Hepatocyte (in vitro differentiated cells): ENCODE data around the gene SLC6A3. TPM values are rescaled to one million over a fixed set of nuclear protein-coding genes. Genes with fewer than 3 reads are reported as not detected.

Experiments used
- DNase-seq: peaks from one replicate; pipeline ENCODE4 v3.0.0-alpha.2; 2016; ENCODE audit warnings: low spot score
- H2AFZ ChIP-seq: fragments of 200-600 bp; sonication (generic); 2 replicates; pipeline ENCODE4 v1.6.0; 2016; ENCODE audit warnings: antibody characterized with exemption, mild to moderate bottlenecking
- H3K27ac ChIP-seq: fragments of 200-600 bp; sonication (generic); 2 replicates; pipeline ENCODE4 v1.5.1; 2016; ENCODE audit warnings: mild to moderate bottlenecking
- H3K27me3 ChIP-seq: fragments of 200-600 bp; sonication (generic); 2 replicates; pipeline ENCODE4 v1.6.1; 2016
- H3K36me3 ChIP-seq: fragments of 200-600 bp; sonication (generic); replicated peaks from 2 replicates; pipeline ENCODE4 v1.5.1; 2016; ENCODE audit warnings: low read depth; ENCODE audit not compliant: insufficient read depth
- H3K4me1 ChIP-seq: fragments of 200-600 bp; sonication (generic); 2 replicates; pipeline ENCODE4 v1.5.1; 2016; ENCODE audit warnings: mild to moderate bottlenecking, moderate library complexity; ENCODE audit not compliant: insufficient read depth
- H3K4me2 ChIP-seq: fragments of 200-600 bp; sonication (generic); 2 replicates; pipeline ENCODE4 v1.6.0; 2016
- H3K4me3 ChIP-seq: fragments of 200-600 bp; sonication (generic); 2 replicates; pipeline ENCODE4 v1.5.1; 2016; ENCODE audit warnings: mild to moderate bottlenecking
- H3K79me2 ChIP-seq: fragments of 200-600 bp; sonication (generic); 2 replicates; pipeline ENCODE4 v1.6.0; 2017; ENCODE audit warnings: mild to moderate bottlenecking
- H3K9me2 ChIP-seq: fragments of 200-600 bp; sonication (generic); replicated peaks from 2 replicates; pipeline ENCODE4 v1.6.0; 2017; ENCODE audit warnings: mild to moderate bottlenecking; ENCODE audit not compliant: insufficient read depth
- H3K9me3 ChIP-seq: fragments of 200-600 bp; sonication (generic); 2 replicates; pipeline ENCODE4 v1.5.1; 2016; ENCODE audit warnings: low read depth, mild to moderate bottlenecking
- H4K20me1 ChIP-seq: fragments of 200-600 bp; sonication (generic); 2 replicates; pipeline ENCODE4 v1.6.0; 2016; ENCODE audit warnings: mild to moderate bottlenecking; ENCODE audit not compliant: insufficient read depth, poor library complexity, severe bottlenecking
- CTCF ChIP-seq: fragments of 200-600 bp; sonication (generic); IDR thresholded peaks from 2 replicates; pipeline ENCODE4 v1.5.1; 2016; ENCODE audit warnings: antibody characterized with exemption, mild to moderate bottlenecking; ENCODE audit not compliant: poor library complexity
- EZH2 ChIP-seq: fragments of 200-600 bp; sonication (generic); IDR thresholded peaks from 2 replicates; pipeline ENCODE4 v1.6.1; 2016; ENCODE audit warnings: antibody characterized with exemption, mild to moderate bottlenecking, borderline replicate concordance
- EZH2phosphoT487 ChIP-seq: fragments of 200-600 bp; sonication (generic); IDR thresholded peaks from one replicate; pipeline ENCODE4 v1.6.1; 2018; ENCODE audit warnings: antibody characterized with exemption, mild to moderate bottlenecking, low read depth, moderate library complexity; ENCODE audit not compliant: unreplicated experiment, severe bottlenecking
- WGBS: methylation state at CpG from one replicate; pipeline ENCODE4 v1.1.6; 2016; ENCODE audit warnings: low lambda C conversion rate; ENCODE audit errors: missing lambda C conversion rate; 5-methylcytosine and 5-hydroxymethylcytosine counted together
- polyA plus RNA-seq: library from polyadenylated mRNA; unstranded; fragments of >200 nt; fragmentation: Nextera tagmentation; extraction: Ambion mirVana; gene quantifications from 2 replicates; pipeline ENCODE4 v1.2.1, GENCODE V29; 2016
- total RNA-seq: library from RNA; depleted of rRNA; stranded (reverse); fragments of >200 nt; gene quantifications from 2 replicates; pipeline ENCODE4 v1.2.3, GENCODE V29; 2014

SLC6A3 gene
- total and polyA plus RNA-seq, 2 experiments from 2014 or later, result not detected

GRCh38 chr5:1466631-1467265 lies 21.5 kb upstream of the SLC6A3 start:
- no peaks in the 10 kb centered on the region for H4K20me1 ChIP-seq
- WGBS, result 98% methylated on average over 37 of the region's 37 CpGs
- H3K4me3 ChIP-seq, result no peak overlapping the region
- H3K9me3 ChIP-seq, result no peaks in the 10 kb centered on the region
- H3K9me2 ChIP-seq, result no peaks in the 10 kb centered on the region
- no peaks in the 10 kb centered on the region for H3K27me3 ChIP-seq
- TF ChIP-seq EZH2phosphoT487, result no peak
- H3K4me1 ChIP-seq, result no peaks in the 10 kb centered on the region
- no peak overlapping the region for H3K27ac ChIP-seq
- no peaks in the 10 kb centered on the region for H3K79me2 ChIP-seq
- DNase-seq, result no peak
- no peak overlapping the region for H2AFZ ChIP-seq
- no peaks in the 10 kb centered on the region for H3K36me3 ChIP-seq
- no peak overlapping the region for H3K4me2 ChIP-seq

DNA sequence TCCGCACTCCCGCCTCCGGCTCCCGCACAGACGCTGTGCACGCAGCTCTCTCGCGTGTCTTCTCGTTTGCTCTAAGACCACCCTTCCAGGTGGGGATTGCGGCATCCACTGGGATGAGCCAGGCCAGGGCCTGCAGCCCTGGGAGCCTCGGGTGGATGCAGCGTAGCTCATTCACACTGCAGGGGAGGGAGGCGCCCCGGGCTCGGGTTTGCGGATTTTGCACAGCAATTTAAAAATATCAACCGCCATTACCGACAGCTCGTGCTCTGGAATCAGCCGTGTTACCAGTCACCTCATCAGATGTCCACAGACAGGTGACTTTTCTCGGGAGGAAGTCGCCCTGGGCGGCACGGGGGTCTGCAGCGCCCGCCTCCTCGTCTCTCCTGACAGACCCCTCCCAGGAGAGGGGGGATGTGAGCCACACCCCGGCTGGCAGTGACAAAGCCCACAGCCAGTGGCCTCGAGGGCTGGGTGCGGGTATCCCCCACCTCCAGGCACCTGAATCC lies 20.8 kb upstream of the SLC6A3 start:
- no peaks in the 10 kb centered on the region for H3K36me3 ChIP-seq
- H3K4me3 ChIP-seq, result no peak overlapping the region
- no peaks in the 10 kb centered on the region for H3K79me2 ChIP-seq
- no peaks in the 10 kb centered on the region for H3K9me3 ChIP-seq
- H3K4me1 ChIP-seq, result no peaks in the 10 kb centered on the region
- no peak overlapping the region for H3K4me2 ChIP-seq
- H3K27me3 ChIP-seq, result no peaks in the 10 kb centered on the region
- DNase-seq, result no peak
- WGBS, result 97% methylated on average over 30 of the region's 30 CpGs
- H3K9me2 ChIP-seq, result no peaks in the 10 kb centered on the region
- no peak overlapping the region for H2AFZ ChIP-seq
- no peak overlapping the region for H3K27ac ChIP-seq
- no peaks in the 10 kb centered on the region for H4K20me1 ChIP-seq
- TF ChIP-seq EZH2phosphoT487 (no peak), EZH2 (no peak), CTCF (no peak)

- H3K36me3 ChIP-seq, result no peaks in the 10 kb centered on the region
- TF ChIP-seq EZH2 (no peak), EZH2phosphoT487 (no peak), CTCF (no peak)
- H2AFZ ChIP-seq, result no peak overlapping the region
- H4K20me1 ChIP-seq, result no peaks in the 10 kb centered on the region
- H3K27ac ChIP-seq, result no peak overlapping the region
- no peak overlapping the region for H3K4me3 ChIP-seq
- H3K9me3 ChIP-seq, result no peaks in the 10 kb centered on the region
- no peaks in the 10 kb centered on the region for H3K4me1 ChIP-seq
- H3K9me2 ChIP-seq, result no peaks in the 10 kb centered on the region
- no peak overlapping the region for H3K4me2 ChIP-seq
- WGBS, result 98% methylated on average over 22 of the region's 22 CpGs
- no peak for DNase-seq
- H3K79me2 ChIP-seq, result no peaks in the 10 kb centered on the region
- no peaks in the 10 kb centered on the region for H3K27me3 ChIP-seq
Measured at GRCh38 chr5:1465117-1465516, 19.9 kb upstream of the SLC6A3 start.

GRCh38 chr5:1464511-1464910 lies 19.3 kb upstream of the SLC6A3 start:
- H3K36me3 ChIP-seq, result no peaks in the 10 kb centered on the region
- no peaks in the 10 kb centered on the region for H3K27me3 ChIP-seq
- no peaks in the 10 kb centered on the region for H4K20me1 ChIP-seq
- H3K4me2 ChIP-seq, result no peak overlapping the region
- TF ChIP-seq CTCF (no peak), EZH2phosphoT487 (no peak), EZH2 (no peak)
- no peak for DNase-seq
- H3K9me2 ChIP-seq, result no peaks in the 10 kb centered on the region
- no peak overlapping the region for H3K4me3 ChIP-seq
- H2AFZ ChIP-seq, result no peak overlapping the region
- no peak overlapping the region for H3K27ac ChIP-seq
- no peaks in the 10 kb centered on the region for H3K79me2 ChIP-seq
- H3K9me3 ChIP-seq, result no peaks in the 10 kb centered on the region
- 89% methylated on average over 18 of the region's 18 CpGs for WGBS
- no peaks in the 10 kb centered on the region for H3K4me1 ChIP-seq
